Activated T-helper 1 cell treated with anti-CD3 and anti-CD28 coated beads, Interleukin-12 subunit alpha, Interleukin-12 subunit beta, Interleukin-2, Interleukin-4 antibody, amounts not matched to agents 30 ng/mL and 10 ng/mL and 1 ng/mL, durations not matched to agents 14 hours and 24 hours and 36 hours (primary cell): ENCODE results near the gene SS18L1. TPM values are rescaled to one million over a fixed set of nuclear protein-coding genes. Genes with fewer than 3 reads are reported as not detected.

ENCODE experiments used
- DNase-seq: peaks from one replicate; pipeline ENCODE4 v3.0.0; 2021; ENCODE audit warnings: low spot score
- H3K27ac Mint-ChIP-seq: one replicate; pipeline ENCODE4 v1.8.0; 2021; ENCODE audit warnings: mild to moderate bottlenecking, mixed read lengths
- H3K27me3 Mint-ChIP-seq: one replicate; pipeline ENCODE4 v1.8.0; 2022; ENCODE audit warnings: mild to moderate bottlenecking, moderate library complexity, mixed read lengths; ENCODE audit not compliant: insufficient read depth
- H3K36me3 Mint-ChIP-seq: one replicate; pipeline ENCODE4 v1.8.0; 2021; ENCODE audit warnings: low read depth, mixed read lengths
- H3K4me1 Mint-ChIP-seq: one replicate; pipeline ENCODE4 v1.8.0; 2021; ENCODE audit warnings: low read depth, mixed read lengths
- H3K4me3 Mint-ChIP-seq: one replicate; pipeline ENCODE4 v1.8.0; 2021; ENCODE audit warnings: mild to moderate bottlenecking, moderate library complexity, mixed read lengths
- H3K9me3 Mint-ChIP-seq: one replicate; pipeline ENCODE4 v1.8.0; 2021; ENCODE audit warnings: mixed read lengths
- intact Hi-C: fragments of 100-400 bp; cut with micrococcal nuclease; formaldehyde crosslinking; loops from one replicate; pipeline ENCODE4 v1.15.1; 2024
- total RNA-seq: library from RNA; stranded (reverse); gene quantifications from 2 replicates; pipeline ENCODE4 v1.2.3, GENCODE V29; 2022

Gene SS18L1
- total RNA-seq: 24.3 and 29.4 TPM in 2 replicates

DNA sequence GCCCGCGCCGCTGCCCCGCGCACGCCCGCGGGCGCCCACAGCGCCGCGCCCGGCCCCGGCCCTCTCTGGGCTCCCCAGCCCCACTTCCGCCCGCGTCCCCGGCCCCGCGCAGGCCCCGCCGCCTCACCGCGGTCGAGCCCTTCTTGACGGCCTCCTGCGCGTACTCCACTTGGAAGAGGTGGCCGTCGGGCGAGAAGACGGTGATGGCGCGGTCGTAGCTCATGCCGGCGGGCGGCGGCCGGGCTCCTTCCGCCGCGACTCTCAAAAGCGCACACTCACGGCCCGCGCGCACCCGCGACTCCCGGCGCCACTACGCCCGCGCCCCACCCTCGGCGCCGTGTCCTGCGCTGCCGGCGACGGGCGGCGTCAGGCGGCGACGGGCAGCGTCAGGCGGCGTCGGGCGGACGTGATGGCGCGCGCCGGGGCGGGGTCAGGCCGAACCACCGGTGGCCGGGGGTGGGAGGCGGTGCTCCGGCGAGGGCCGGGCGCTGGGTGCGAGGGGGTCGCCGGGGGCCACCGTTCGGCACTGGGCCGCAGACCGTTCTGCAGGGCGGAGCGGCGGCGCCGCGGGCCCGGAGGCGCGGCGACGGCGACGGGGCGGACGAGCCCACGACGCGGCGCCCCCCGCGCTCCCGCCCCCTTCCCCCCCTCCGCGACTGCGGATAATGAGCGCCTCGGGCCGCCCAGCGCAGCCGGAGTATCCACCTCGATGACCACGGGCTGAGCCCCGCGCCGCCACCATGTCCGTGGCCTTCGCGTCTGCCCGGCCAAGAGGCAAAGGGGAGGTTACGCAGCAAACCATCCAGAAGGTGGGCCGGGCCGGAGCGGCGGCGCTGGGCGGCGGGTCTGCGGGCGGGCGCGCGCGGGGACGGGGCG, at the start of gene SS18L1, which contains the start of gene PSMA7:
Gene SS18L1 (plus strand): TSS at position 689 of the 876 bp plus-strand sequence. CDS start 52 bp downstream, at position 741.
Gene PSMA7 (minus strand): TSS at position 314 of the 876 bp plus-strand sequence. CDS start 91 bp downstream, at position 223.
- intact Hi-C loops: loop anchor here (1.0 to 5.0 kb wide), 5 partner anchors 13 to 244 kb away; partner anchors contain the start of genes ADRM1, LSM14B, OSBPL2 and RPS21
- Mint-ChIP-seq H3K4me3 (peak within 1 kb of the TSS; percentile 90), H3K27ac (peak within 1 kb of the TSS; percentile 91), H3K4me1 (peaks cover 39% of the 10 kb centered on the region), H3K36me3 (peaks cover 30% of the 10 kb centered on the region), H3K9me3 (no peaks in the 10 kb centered on the region), H3K27me3 (no peaks in the 10 kb centered on the region)
- DNase-seq: peak; percentile 84

DNA sequence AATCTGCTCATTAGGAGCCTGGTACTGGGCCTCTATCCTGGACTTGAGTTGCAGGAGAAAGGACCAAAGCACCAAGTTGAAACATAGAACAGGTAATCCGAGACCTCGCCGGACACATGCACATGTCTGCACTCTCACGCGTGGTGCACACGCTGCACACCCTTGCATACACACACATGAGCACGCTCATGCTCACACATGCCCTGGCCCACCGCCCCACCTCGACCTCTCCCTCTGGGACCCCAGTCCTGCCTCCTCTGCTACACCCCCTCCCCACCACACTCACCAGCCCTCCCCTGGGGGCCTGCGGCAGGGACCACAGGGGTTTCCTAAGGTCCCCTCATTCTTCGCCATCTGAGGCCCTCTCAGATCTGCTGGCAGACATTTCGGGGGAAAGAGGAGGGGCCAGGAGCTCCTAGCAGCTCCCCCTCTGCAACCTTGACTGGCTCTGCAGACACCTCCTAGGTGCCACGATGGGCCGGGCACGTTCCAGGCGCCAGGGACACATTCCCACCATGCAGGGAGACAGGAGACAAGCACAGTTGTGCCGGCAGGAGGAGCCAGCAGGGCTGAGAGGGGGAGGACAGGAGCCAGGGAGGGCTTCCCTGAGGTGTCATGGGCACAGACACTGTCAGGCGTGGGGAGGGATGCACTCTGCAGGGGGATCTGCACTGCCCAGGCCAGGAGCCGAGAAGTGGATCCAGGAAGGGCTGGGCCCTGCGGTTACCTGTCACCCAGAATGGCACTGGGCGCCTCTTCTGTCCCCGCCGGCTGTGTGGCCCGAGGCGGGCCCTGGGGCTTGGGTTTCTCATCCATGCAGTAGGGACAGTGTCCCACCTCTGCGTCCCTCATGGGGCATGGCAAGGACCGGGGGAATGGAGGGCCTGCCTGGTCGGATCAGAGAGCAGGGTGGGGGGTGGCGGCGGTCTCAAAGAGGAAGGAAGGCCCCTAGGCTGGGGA, 46.9 kb upstream of the SS18L1 start:
- Mint-ChIP-seq H3K9me3 (peaks cover 22% of the 10 kb centered on the region), H3K27me3 (no peaks in the 10 kb centered on the region), H3K4me3 (no peak overlapping the region), H3K27ac (no peak overlapping the region), H3K4me1 (no peaks in the 10 kb centered on the region), H3K36me3 (peaks cover 4% of the 10 kb centered on the region)
- intact Hi-C loops: no loop called here
- DNase-seq: no peak

DNA sequence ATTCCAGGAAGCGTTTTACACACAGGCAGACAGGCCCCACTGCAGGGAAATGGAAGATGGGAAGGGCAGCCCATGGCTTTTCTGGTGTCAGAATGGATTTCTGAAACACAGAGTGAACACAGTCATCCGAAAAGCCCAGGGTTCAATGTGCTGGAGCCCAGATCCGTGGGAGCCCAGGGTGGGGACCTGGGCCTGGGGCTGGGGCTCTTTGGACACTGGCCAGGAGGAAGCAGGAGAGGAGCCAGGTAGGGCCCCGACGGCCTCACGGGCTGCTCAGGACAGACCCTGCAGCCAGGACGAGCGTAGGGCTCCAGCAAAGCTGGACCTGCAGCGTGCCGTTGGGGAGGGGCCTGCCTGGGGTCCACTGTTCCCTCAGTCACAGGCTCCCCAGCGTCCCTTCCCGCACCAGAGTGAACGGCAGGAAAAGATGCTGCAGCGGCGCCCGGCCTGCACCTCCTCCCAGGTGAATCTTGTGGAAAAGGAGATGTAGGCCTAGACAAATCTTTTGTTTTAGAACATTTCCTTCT, 45.6 kb upstream of the SS18L1 start:
- intact Hi-C loops: no loop called here
- Mint-ChIP-seq H3K36me3 (no peaks in the 10 kb centered on the region), H3K9me3 (peaks cover 17% of the 10 kb centered on the region), H3K27me3 (no peaks in the 10 kb centered on the region), H3K4me1 (no peaks in the 10 kb centered on the region), H3K4me3 (no peak overlapping the region), H3K27ac (no peak overlapping the region)
- no peak for DNase-seq

- intact Hi-C loops: no loop called here
- no peak overlapping the region for H3K4me3 Mint-ChIP-seq
- no peaks in the 10 kb centered on the region for H3K4me1 Mint-ChIP-seq
These were observed 42.5 kb upstream of the SS18L1 start for GRCh38 chr20:62101078-62101477.

DNA sequence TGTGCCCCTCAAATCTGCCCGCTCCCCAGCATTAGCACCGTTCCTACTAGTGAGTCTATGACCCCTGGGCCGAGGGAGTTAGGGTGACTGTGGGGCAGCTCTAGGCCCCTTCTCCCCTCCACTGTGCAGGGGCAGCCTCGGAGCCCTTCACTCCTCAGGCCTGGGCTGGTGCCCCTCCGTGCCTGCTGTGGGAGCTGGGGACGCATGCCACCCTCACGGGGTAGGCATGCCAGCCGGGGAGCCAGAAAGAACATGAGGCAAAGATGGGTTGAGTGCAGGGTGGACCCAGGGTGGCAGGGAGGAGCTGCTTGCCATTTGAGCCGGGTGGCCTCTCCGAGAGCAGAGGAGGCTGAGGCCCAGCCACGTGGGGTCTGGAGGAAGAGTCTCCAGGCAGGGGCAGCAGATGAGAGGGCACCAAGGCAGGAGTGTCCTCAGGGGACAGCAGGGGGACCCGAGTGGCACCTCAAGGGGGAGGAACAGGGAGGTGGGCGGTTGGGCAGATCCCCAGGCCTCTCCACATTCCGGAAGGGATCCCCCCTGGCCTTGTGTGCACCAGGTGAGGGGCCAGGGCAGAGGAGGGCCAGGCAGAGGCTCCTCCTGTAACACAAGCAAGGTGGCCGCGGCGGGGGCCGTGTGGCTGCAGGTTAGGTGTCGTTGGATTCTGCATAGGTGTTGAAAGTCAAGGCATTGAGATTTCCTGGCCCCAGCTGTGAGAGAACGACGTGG, 39.9 kb upstream of the SS18L1 start:
- Mint-ChIP-seq H3K36me3 (peaks cover 1% of the 10 kb centered on the region), H3K4me3 (no peak overlapping the region), H3K27me3 (no peaks in the 10 kb centered on the region), H3K27ac (no peak overlapping the region), H3K9me3 (peaks cover 48% of the 10 kb centered on the region), H3K4me1 (no peaks in the 10 kb centered on the region)
- DNase-seq: no peak
- intact Hi-C loops: no loop called here

More at GRCh38 chr20:62101078-62101477, 42.5 kb upstream of the SS18L1 start:
- Mint-ChIP-seq H3K27ac (no peak overlapping the region), H3K27me3 (no peaks in the 10 kb centered on the region), H3K9me3 (peaks cover 28% of the 10 kb centered on the region), H3K36me3 (no peaks in the 10 kb centered on the region)
- no peak for DNase-seq

GRCh38 chr20:62104234-62104789, 39.3 kb upstream of the SS18L1 start:
- H3K27me3 Mint-ChIP-seq: no peaks in the 10 kb centered on the region
- H3K4me1 Mint-ChIP-seq: no peaks in the 10 kb centered on the region
- no peak overlapping the region for H3K27ac Mint-ChIP-seq
- intact Hi-C loops: no loop called here
- peaks cover 54% of the 10 kb centered on the region for H3K9me3 Mint-ChIP-seq
- no peak overlapping the region for H3K4me3 Mint-ChIP-seq
- DNase-seq: no peak
- peaks cover 3% of the 10 kb centered on the region for H3K36me3 Mint-ChIP-seq

DNA sequence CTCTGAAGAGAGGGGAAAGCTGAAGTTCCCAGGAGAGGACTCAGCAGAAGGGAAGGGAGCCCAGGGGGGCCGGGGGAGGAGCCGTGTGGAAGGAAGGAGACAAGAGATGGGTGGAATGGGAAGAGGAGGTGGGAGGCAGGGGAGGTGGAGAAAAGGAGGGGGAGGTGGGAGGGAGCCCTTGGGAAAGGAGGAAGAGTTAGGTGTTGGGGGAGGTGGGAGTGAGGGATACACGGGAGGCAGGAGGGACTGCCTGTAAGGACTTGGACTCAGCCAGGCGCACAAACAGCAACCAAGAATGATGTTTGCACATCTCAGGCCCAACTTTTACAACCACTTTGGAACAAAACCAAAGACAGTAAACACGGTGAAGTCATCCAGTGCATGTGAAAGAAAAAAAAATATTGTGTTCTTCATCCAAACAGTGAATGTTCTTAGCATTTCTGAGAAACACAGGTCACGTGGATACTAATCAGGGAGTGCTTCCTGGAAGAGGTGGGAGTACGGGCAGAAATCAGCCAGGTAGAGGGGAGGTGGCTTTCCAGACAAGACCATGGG, 38.7 kb upstream of the SS18L1 start:
- H3K4me1 Mint-ChIP-seq: no peaks in the 10 kb centered on the region
- intact Hi-C loops: no loop called here
- H3K4me3 Mint-ChIP-seq: no peak overlapping the region
- no peak for DNase-seq
- peaks cover 55% of the 10 kb centered on the region for H3K9me3 Mint-ChIP-seq
- peaks cover 3% of the 10 kb centered on the region for H3K36me3 Mint-ChIP-seq
- H3K27ac Mint-ChIP-seq: no peak overlapping the region
- no peaks in the 10 kb centered on the region for H3K27me3 Mint-ChIP-seq

DNA sequence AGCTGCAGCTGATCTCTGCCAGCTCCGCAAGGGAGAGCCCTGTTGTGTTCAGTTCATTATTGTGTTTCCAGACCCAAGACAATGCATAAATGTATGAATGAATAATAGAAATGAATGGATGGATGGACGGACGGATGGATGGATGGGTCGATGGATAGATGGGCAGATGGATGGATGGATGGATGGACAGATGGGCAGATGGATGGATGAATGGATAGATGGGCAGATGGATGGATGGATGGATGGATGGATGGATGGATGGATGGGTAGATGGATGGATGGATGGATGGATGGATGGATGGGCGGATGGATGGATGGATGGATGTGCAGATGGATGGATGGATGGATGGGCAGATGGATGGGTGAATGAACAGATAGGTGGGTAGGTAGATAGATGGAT, 38.0 kb upstream of the SS18L1 start:
- DNase-seq: no peak
- Mint-ChIP-seq H3K36me3 (peaks cover 3% of the 10 kb centered on the region), H3K9me3 (peaks cover 53% of the 10 kb centered on the region), H3K27ac (no peak overlapping the region), H3K27me3 (no peaks in the 10 kb centered on the region), H3K4me1 (no peaks in the 10 kb centered on the region), H3K4me3 (no peak overlapping the region)
- intact Hi-C loops: no loop called here

DNA sequence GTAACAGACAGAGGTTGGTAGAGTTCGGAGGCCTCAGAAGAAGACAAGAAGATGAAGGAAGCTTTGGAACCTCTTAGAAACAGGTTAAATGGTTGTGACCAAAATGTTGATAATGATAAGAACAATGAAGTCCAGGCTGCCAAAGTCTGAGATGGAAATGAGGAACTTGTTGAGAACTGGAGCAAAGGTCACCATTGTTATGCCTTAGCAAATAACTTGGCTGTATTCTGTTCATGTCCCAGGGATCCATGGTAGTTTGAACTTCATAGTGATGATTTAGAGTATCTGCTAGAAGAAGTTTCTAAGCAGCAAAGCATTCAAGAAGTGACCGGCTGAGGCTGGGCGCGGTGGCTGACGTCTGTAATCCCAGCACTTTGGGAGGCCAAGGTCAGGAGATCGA, 32.4 kb upstream of the SS18L1 start:
- intact Hi-C loops: no loop called here
- peaks cover 55% of the 10 kb centered on the region for H3K9me3 Mint-ChIP-seq
- peaks cover 5% of the 10 kb centered on the region for H3K36me3 Mint-ChIP-seq
- no peaks in the 10 kb centered on the region for H3K27me3 Mint-ChIP-seq
- no peak for DNase-seq
- no peaks in the 10 kb centered on the region for H3K4me1 Mint-ChIP-seq
- H3K27ac Mint-ChIP-seq: no peak overlapping the region
- no peak overlapping the region for H3K4me3 Mint-ChIP-seq

- no peak overlapping the region for H3K27ac Mint-ChIP-seq
- peaks cover 4% of the 10 kb centered on the region for H3K36me3 Mint-ChIP-seq
- H3K9me3 Mint-ChIP-seq: peaks cover 47% of the 10 kb centered on the region
- intact Hi-C loops: no loop called here
- no peak overlapping the region for H3K4me3 Mint-ChIP-seq
- DNase-seq: no peak
- no peaks in the 10 kb centered on the region for H3K4me1 Mint-ChIP-seq
- H3K27me3 Mint-ChIP-seq: no peaks in the 10 kb centered on the region
These were observed 31.2 kb upstream of the SS18L1 start for GRCh38 chr20:62112368-62112767.

DNA sequence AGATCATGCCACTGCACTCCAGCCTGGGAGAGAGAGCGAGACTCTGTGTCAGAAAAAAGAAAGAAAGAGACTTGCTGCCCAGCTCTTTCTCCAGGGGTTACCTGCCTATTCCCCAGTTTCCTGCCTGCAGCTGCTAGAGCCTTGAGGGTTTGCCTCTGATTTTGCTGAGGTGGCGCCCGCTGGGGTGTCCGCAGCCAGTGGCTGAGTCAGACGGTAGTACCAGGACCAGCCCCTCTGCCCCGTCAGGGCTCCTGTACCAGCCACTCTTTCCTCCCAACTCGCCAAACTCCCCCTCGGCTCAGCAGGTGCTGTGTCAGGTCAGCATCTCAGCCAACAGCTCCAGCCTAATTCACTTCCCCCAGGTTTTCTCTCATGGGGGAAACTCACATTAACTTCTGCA, 28.7 kb upstream of the SS18L1 start:
- Mint-ChIP-seq H3K4me1 (no peaks in the 10 kb centered on the region), H3K27ac (no peak overlapping the region), H3K36me3 (peaks cover 2% of the 10 kb centered on the region), H3K27me3 (no peaks in the 10 kb centered on the region), H3K9me3 (peaks cover 25% of the 10 kb centered on the region), H3K4me3 (no peak overlapping the region)
- intact Hi-C loops: no loop called here
- DNase-seq: no peak
